Stomach (tissue), 9 donors: ENCODE results near the gene GNPTAB. TPM values are rescaled to one million over a fixed set of nuclear protein-coding genes. Genes with fewer than 3 reads are reported as not detected.

Experiments used
- DNase-seq, 2 donors: peaks; one replicate each; pipeline versions ENCODE4 v3.0.0 to v3.0.0-alpha.2; 2013 to 2019
- H3K27ac ChIP-seq, 5 donors: fragments of 200-600 bp in 4 of 5; sonication (generic) in 4 of 5; one replicate each; pipeline ENCODE4 v1.5.1; 2013 to 2019; ENCODE audit warnings: mild to moderate bottlenecking in 1 of 5, moderate library complexity in 1 of 5
- H3K27me3 ChIP-seq, 3 donors: fragments of 200-600 bp; sonication (generic); one replicate each; pipeline ENCODE4 v1.5.1; 2017 to 2019; ENCODE audit warnings: mixed run types in 1 of 3
- H3K36me3 ChIP-seq, 4 donors: fragments of 200-600 bp; sonication (generic); 1 replicate in 3 of 4; 2 replicates in 1 of 4; pipeline ENCODE4 v1.5.1; 2016 to 2019
- H3K4me1 ChIP-seq, 4 donors: fragments of 200-600 bp; sonication (generic); one replicate each; pipeline ENCODE4 v1.5.1; 2016 to 2019
- H3K4me3 ChIP-seq, 4 donors: fragments of 200-600 bp; sonication (generic) in 3 of 4; one replicate each; pipeline ENCODE4 v1.5.1; 2016 to 2019; ENCODE audit warnings: mild to moderate bottlenecking in 1 of 4
- H3K9me3 ChIP-seq, 4 donors: fragments of 200-600 bp; sonication (generic); one replicate each; pipeline ENCODE4 v1.5.1; 2016 to 2019
- CTCF ChIP-seq, 7 experiments: fragments of 450-650 bp in 4 of 7; fragments of 200-600 bp in 3 of 7; sonication (generic) in 3 of 7; IDR thresholded peaks; one replicate each; pipeline ENCODE4 v1.5.1; 2016 to 2019; ENCODE audit warnings: antibody characterized with exemption in 7 of 7, control low read depth in 2 of 7, mild to moderate bottlenecking in 1 of 7
- EP300 ChIP-seq: sonication (generic); formaldehyde crosslinking; IDR thresholded peaks from one replicate; pipeline ENCODE4 v1.6.1; 2017; ENCODE audit warnings: antibody characterized with exemption
- POLR2A ChIP-seq, 4 donors: fragments of 450-650 bp; IDR thresholded peaks; one replicate each; pipeline ENCODE4 v1.6.1; 2016; ENCODE audit warnings: antibody characterized with exemption in 4 of 4, control low read depth in 2 of 4, mild to moderate bottlenecking in 1 of 4, moderate library complexity in 1 of 4
- POLR2AphosphoS5 ChIP-seq, 3 donors: sonication (generic); formaldehyde crosslinking; IDR thresholded peaks; one replicate each; pipeline ENCODE4 v1.6.1; 2016; ENCODE audit warnings: antibody characterized with exemption in 3 of 3
- whole genome bisulfite sequencing, 5 donors: extraction: QIAGEN DNeasy Blood & Tissue Kit in 3 of 5; methylation state at CpG; one replicate each; pipeline versions ENCODE4 v1.1.5 to v1.1.7; 2013 to 2018; 5-methylcytosine and 5-hydroxymethylcytosine counted together
- intact Hi-C: fragments of 100-400 bp; cut with DNase I; formaldehyde crosslinking; loops from one replicate; pipeline ENCODE4 v1.15.1; 2023; ENCODE audit warnings: low total_unique reads
- polyA plus RNA-seq, 3 donors: library from polyadenylated mRNA; stranded (reverse); fragments of 200-250 nt; gene quantifications; one replicate each; pipeline ENCODE4 v1.2.3, GENCODE V29; 2013
- total RNA-seq, 5 donors: library from RNA; depleted of rRNA; stranded (reverse); fragments of >200 nt; gene quantifications; one replicate each; pipeline versions ENCODE4 v1.1.0 to v1.2.3, GENCODE V29; 2014 to 2016
- donor health status: healthy with polysubstance abuse.
- donor health status: Bipolar disorder and iron deficiency.
- donor health status: healthy.

Gene GNPTAB
- total and polyA plus RNA-seq, 8 donors, result 8.9 to 63.2 (median 16.9) TPM

DNA sequence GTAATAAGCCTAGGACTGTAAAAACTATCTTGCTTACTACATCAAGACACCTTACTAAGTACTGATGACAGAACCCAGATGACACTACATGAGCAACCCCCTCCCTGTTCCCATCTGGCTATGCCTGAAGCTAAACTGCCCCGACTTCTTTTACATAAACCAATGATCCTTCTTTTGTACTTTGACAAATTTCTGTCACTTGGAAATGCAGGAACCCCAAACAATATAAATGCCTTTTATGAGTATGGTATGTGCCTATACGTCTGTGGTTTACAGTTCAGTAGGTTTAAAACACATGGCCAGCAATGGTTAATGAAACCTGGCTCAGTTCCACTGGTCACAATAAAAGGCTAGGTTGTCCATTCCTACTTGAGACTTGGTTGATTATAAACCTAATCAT, 97.6 kb downstream of the GNPTAB start:
- H3K4me1 ChIP-seq, result peaks cover 0 to 9% (median 0%) of the 10 kb centered on the region in 4 donors
- DNase-seq, result no peak
- H3K4me3 ChIP-seq, result no peak overlapping the region
- no peak for TF ChIP-seq CTCF (IDR thresholded peaks at IDR 0.05)
- TF ChIP-seq POLR2AphosphoS5 (IDR thresholded peaks at IDR 0.05), result no peak
- TF ChIP-seq POLR2A (IDR thresholded peaks at IDR 0.05), result no peak
- no peak for TF ChIP-seq EP300
- peaks cover 17 to 85% (median 66%) of the 10 kb centered on the region in 4 donors for H3K36me3 ChIP-seq
- H3K9me3 ChIP-seq, result no peaks in the 10 kb centered on the region
- H3K27me3 ChIP-seq, result no peaks in the 10 kb centered on the region
- H3K27ac ChIP-seq, result no peak overlapping the region
- intact Hi-C loops, result no loop called here
- 48 to 69% (median 54%) methylated on average over 2 of the region's 2 CpGs for WGBS, 5 donors

GRCh38 chr12:101732318-101732717, 98.4 kb downstream of the GNPTAB start:
- peaks cover 12 to 84% (median 65%) of the 10 kb centered on the region in 4 donors for H3K36me3 ChIP-seq
- TF ChIP-seq CTCF (IDR thresholded peaks at IDR 0.05) (no peak), POLR2AphosphoS5 (IDR thresholded peaks at IDR 0.05) (no peak), POLR2A (IDR thresholded peaks at IDR 0.05) (no peak), EP300 (no peak)
- 82 to 100% (median 89%) methylated on average over 1 of the region's 1 CpG for WGBS, 5 donors

DNA sequence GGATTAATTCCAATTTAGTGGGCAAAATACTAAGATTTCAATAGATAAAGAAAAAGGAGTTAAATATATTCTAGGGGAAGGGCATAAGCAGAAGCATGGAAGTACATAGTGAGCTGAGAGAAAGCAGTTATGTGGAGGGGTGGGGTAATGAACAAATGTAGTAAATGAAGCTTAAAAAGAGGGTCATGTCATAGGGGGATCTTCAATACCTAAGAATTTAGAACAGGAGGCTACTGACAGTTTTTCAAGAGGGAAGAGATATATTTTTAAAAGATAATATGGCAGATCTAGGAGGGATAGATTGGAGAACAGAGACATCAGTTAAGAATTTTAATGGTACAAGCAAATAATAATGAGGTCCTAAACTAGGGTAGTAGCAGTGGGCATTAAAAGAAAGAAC, 100.9 kb downstream of the GNPTAB start:
- Histone ChIP-seq H3K4me3 (no peak overlapping the region), H3K9me3 (no peaks in the 10 kb centered on the region), H3K27ac (no peak overlapping the region), H3K4me1 (peaks cover 0 to 9% (median 4%) of the 10 kb centered on the region in 4 donors), H3K27me3 (no peaks in the 10 kb centered on the region), H3K36me3 (peaks cover 10 to 90% (median 70%) of the 10 kb centered on the region in 4 donors)
- no peak for DNase-seq
- TF ChIP-seq CTCF (IDR thresholded peaks at IDR 0.05), result no peak
- no peak for TF ChIP-seq POLR2AphosphoS5 (IDR thresholded peaks at IDR 0.05)
- TF ChIP-seq EP300, result no peak
- TF ChIP-seq POLR2A (IDR thresholded peaks at IDR 0.05), result no peak
- intact Hi-C loops, result no loop called here

More at GRCh38 chr12:101732318-101732717, 98.4 kb downstream of the GNPTAB start:
- Histone ChIP-seq H3K27me3 (no peaks in the 10 kb centered on the region), H3K4me1 (peaks cover 0 to 9% (median 0%) of the 10 kb centered on the region in 4 donors), H3K4me3 (no peak overlapping the region), H3K9me3 (no peaks in the 10 kb centered on the region), H3K27ac (no peak overlapping the region)
- intact Hi-C loops, result no loop called here
- DNase-seq, result no peak

GRCh38 chr12:101727098-101727497, 103.7 kb downstream of the GNPTAB start:
- Histone ChIP-seq H3K27ac (no peak overlapping the region), H3K36me3 (peaks cover 17 to 91% (median 75%) of the 10 kb centered on the region in 4 donors), H3K4me3 (no peak overlapping the region), H3K27me3 (no peaks in the 10 kb centered on the region), H3K9me3 (no peaks in the 10 kb centered on the region), H3K4me1 (peaks cover 0 to 8% (median 0%) of the 10 kb centered on the region in 4 donors)
- DNase-seq, result no peak
- TF ChIP-seq POLR2AphosphoS5 (IDR thresholded peaks at IDR 0.05) (no peak), CTCF (IDR thresholded peaks at IDR 0.05) (no peak), EP300 (no peak)
- intact Hi-C loops, result no loop called here
